ENCODE results near the gene PAFAH1B1.

DNA sequence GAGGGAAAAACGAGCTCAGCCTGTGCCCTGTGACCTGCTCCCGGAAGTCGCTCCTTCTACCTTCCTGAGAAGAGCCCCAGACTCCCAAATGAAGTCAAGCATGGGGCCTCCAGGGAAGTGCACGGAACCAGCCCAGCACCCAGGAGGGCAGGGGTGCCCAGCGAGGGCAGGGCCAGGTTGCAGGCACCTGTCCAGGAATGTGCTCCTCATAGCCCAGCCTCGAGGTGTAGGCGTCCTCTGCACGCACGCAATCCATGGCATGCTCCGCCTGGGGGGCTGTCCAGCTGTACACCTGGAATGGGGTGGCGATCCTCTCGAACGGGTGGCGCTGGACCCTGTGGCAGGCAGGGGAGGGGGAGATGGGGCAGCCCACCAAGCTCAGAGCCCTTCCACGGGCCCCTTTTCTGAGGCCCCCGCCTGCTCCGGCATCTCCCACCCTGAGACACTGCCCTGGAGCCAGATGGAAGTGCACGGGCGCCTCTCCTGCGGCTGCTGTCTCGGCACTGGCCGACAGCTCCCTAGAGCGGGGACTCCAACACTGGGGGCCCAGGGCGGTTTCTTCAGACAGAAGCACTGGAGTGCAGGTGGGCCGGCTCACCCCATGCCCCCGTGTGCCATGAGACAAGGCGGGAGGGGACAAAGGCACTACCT, 107.2 kb downstream of the PAFAH1B1 start:
- TF ChIP-seq, protein P1, sequence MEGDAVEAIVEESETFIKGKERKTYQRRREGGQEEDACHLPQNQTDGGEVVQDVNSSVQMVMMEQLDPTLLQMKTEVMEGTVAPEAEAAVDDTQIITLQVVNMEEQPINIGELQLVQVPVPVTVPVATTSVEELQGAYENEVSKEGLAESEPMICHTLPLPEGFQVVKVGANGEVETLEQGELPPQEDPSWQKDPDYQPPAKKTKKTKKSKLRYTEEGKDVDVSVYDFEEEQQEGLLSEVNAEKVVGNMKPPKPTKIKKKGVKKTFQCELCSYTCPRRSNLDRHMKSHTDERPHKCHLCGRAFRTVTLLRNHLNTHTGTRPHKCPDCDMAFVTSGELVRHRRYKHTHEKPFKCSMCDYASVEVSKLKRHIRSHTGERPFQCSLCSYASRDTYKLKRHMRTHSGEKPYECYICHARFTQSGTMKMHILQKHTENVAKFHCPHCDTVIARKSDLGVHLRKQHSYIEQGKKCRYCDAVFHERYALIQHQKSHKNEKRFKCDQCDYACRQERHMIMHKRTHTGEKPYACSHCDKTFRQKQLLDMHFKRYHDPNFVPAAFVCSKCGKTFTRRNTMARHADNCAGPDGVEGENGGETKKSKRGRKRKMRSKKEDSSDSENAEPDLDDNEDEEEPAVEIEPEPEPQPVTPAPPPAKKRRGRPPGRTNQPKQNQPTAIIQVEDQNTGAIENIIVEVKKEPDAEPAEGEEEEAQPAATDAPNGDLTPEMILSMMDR (IDR thresholded peaks at IDR 0.05), result no peak
- TF ChIP-seq EZH2 (IDR thresholded peaks at IDR 0.05; ENCODE audit: borderline replicate concordance, insufficient read depth, low read depth, low read length, poor library complexity, severe bottlenecking), result no peak

Measured in B cell (primary cell).